ACHN (cell line): ENCODE measurements around the gene IRF2.

Experiments
- DNase-seq: peaks from one replicate; pipeline ENCODE4 v3.0.0-alpha.2; 2015
- in situ Hi-C: cut with HindIII; loops from 2 replicates; pipeline ENCODE4 v1.10.0; 2017; ENCODE audit warnings: low sequenced_read_pairs, low pct_ligation_motif_present, low pct_unique_long_range_greater_than_20kb

Gene IRF2

DNA sequence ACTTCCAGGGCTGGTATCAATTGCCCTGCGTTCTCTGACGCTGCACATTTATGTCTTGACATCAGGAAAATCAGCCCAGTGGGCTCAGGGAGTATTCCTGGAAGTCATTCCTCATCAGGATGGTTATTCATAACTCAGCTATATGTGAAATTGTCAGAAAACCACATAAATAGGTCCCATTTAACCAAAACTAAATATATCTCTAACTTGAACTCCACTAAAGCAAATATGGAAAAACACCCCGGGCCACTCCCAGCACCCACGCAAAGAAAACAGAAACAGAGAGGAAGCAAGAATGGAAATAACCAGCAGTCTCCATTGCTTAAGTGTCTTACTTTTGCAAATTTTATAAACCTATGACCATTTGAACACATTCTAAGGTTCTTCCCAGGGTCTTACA lies 112.0 kb downstream of the IRF2 start:
- in situ Hi-C loops, result no loop called here
- no peak for DNase-seq

DNA sequence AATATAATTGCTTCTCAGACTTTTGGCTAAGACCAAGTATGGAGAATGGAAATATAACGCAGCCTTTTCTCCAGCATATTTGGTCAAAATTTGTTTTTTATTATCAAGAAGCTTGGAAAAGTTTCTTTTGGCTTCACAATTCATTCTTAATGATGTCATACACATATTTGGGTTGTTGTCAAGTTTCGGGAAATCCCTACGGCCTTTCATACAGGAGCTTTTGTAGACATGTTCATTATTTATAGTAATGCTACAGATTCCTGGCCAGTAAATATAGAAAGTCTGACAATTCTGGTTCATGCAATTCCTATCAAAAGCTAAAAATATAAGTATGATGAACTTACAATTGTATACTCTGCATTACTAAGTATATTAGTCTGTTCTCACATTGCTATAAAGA lies 112.9 kb downstream of the IRF2 start:
- in situ Hi-C loops, result no loop called here
- DNase-seq, result no peak

DNA sequence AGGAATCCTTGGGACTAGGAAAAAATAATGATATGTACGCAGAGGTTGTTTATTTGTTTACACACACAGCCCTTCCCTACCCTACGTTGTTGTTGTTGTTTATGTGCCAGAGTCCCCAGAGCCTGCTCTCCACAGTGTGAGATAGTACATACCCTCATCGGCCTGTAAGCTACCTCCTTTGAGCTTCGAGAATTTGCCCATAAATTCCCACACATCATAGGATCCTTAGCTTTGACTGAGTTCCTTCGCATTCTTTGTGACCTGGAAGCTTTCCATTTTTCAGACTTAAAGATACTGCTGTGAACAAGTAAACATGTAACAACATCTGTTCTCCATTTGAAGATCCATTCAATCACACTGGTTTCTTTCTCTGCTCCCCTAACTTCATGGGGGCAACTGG lies 114.5 kb downstream of the IRF2 start:
- in situ Hi-C loops, result no loop called here
- DNase-seq, result no peak

DNA sequence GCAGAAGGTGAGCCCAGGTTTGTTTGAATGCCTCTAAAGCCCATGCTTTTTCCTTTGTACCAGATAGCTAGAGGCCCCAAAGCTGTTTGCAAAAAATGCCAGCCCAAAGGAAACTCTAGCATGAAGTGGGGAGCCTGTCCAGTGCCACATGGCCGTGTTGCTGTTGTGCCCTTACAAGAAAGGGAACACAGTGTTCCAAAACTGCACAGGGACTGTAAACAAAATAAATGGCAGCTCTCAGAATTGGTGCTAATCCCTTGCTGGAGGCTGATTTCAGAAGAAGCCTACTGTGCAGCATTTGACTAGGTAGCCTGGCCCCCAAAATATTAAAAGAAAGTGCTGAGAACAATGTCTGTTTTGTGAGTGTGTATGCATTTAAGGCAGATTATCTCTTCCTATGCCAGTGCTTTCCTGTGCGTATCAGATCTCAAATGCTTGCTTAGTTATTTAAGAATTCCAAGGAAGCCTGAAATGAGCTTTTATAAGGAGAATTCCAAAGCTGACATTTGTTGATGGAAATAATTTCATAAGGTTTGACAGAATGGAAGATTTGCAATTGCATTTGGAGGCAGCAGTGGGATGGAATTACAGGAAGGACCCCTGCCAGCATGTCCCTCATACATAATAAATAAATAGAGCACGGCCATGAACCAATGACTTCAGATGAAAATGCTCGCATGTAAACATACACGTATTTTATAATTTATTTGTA lies 115.7 kb downstream of the IRF2 start:
- in situ Hi-C loops, result no loop called here
- no peak for DNase-seq

DNA sequence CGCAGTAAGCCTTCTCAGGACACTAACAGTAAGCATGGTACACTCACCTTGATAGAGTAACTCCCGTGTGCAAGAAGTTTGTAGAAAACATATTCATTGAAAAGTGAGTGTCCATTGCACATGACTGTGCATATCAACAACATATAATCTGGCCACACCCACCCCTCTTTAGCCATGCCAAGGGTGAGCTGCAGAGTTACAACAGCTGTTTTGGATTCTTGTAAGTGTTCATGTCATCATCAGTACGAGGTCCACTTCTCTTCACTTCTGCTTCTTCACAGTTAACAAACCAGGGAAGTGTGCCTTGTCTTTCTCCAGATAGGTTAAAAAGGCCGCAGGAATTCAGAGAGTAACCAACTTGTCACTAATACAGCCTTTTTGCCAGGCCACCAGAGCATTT lies 116.6 kb downstream of the IRF2 start:
- DNase-seq, result no peak
- in situ Hi-C loops, result no loop called here

DNA sequence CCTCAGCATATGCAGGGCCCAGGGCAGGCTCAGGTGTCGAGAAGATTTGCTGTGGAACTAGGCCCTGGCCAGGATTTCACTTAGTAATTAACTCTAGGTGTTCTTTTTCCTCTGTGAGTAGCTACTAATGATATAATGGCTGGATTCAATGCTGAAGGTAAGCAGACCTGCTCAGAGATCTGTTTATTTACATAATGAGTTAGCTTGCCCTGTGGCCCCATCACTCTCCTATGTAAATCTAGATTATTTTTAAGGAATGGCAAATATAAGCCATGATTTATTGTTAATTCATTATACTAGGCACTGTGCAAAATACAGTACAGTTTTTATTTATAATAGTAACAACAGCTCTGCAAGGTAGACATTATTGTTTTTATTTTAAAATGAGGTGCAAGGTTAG lies 117.2 kb downstream of the IRF2 start:
- in situ Hi-C loops, result no loop called here
- no peak for DNase-seq

DNA sequence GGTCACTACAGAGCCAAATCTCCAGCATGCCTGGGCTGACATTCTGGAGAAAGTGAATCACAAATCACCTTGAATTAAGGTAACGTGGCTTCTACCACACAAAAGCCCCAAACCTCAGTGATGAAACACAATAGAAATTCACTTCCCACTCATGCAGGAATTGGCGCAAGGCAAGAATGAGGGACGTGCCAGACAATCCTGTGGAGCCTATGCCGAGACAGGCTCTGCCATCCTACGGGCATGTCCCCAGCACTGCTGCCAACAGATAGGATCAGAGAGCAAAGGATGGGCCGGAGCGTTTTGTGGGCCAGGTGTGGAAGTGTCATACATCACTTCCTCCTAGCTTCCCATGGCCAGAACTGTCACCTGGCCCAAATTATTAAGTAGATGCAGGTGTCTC lies 118.0 kb downstream of the IRF2 start:
- in situ Hi-C loops, result no loop called here
- DNase-seq, result no peak

DNA sequence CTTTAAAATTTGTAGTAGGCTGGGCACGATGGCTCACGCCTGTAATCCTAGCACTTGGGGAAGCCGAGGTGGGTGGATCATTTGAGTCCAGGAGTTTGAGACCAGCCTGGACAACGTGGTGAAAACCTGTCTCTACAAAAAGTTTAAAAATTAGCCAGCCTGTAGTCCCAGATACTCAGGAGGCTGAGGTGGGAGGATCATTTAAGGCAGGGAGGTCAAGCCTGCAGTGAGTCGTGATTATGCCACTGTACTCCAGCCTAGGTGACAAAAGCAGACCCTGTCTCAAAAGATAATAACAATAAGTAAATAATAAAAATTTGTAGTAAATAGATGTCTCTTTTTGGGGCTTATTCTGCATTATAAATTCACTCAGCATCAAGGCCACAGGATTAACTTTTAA lies 118.5 kb downstream of the IRF2 start:
- in situ Hi-C loops, result no loop called here

DNA sequence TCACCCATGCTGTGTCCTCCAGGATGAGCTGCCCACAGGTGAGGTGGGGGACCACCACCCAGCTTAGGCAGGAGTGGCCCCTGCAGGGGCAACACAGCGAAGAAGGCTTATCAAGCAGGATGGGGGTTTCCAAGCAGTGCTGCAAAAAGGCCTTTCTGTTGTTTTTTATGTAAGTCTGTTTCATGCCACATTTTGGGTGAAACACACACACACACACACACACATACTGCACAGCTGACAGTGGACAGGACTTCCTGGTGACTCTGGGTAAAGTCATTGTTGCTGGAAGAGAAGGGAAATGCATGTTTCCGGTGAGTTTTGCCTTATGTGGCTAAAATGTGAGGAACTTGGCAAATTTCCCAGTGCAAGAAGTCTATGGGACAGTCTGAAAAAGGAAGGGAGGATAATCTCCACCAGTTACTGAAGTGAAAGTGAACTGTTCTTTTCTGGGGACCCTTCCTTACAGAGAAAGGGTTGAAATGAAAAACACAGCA lies 119.2 kb downstream of the IRF2 start:
- in situ Hi-C loops, result no loop called here
- DNase-seq, result peak; percentile 40

More for the DNA sequence above, 118.5 kb downstream of the IRF2 start:
- DNase-seq, result no peak

DNA sequence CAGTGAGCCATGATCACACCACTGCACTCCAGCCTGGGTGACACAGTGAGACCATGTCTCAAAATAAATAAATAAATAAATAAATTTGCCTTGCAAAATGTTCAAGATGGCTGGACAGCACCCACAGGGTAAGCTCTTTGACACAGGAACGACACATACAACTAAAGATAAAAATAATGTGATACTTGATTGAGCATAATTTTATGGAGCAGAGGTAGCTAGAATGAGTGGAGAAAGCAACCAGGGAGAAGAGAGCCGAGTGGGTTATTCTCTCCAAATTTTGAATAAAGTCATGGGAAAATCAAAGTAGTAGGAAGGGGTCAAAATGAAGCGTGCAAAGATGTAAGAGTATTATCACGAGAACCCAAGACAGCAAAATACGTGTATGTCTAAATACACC lies 121.5 kb downstream of the IRF2 start:
- no peak for DNase-seq
- in situ Hi-C loops, result no loop called here

DNA sequence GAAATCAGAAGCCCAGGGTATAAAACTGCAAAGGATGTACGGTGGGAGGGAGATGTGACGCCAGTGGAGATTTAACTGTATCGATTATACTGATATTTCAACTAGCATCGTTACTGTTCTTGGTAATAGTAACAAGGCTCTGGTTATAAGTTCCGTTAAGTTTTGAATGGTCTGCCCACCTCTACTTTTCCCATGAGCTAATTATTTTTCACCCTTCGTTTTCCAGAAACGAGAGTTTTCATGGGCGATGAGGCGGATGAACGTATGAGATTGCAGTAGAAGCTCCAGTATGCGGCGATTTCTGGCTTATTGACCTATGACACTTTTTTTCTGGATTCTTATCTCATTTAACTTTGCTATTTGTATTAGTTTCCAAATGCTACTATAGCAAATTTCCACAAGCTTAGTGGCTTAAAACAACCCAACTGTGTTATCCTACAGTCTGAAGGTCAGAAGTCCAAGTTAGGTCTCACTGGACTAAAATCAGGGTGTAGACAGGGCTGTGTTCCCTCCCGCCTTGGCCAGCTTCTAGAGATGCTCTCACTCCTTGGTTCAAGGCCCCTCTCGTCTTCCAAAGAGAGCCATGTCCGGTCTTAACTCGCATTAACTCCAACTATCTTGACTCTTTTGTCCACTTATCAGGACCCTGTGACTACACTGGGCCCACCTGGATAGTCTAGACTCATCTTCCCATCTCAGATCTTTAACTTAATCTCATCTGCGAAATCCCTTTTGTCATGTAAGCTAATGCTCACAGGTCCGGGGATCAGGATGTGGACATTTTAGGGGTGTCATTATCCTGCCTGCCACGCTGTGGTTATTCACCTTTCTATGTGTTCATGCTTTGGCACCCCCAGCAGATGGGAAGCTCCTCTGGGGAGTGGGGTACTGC lies 122.5 kb downstream of the IRF2 start:
- in situ Hi-C loops, result no loop called here
- DNase-seq, result no peak

DNA sequence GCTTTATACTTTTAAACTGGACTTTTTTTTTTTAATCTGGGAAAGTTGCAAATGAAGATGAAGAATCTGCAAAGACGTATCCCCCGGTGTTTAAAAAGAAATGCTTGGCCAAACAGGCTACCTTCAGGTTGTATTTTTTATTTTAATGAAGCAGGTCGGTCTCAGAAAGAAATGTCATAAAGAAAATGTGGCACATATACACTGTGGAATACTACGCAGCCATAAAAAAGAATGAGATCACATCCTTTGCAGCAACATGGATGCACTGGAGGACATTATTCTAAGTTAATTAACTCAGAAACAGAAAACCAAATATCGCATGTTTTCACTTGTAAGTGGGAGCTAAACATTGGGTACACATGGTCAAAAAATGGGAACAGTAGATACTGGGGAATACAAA lies 123.4 kb downstream of the IRF2 start:
- in situ Hi-C loops, result no loop called here
- DNase-seq, result no peak

DNA sequence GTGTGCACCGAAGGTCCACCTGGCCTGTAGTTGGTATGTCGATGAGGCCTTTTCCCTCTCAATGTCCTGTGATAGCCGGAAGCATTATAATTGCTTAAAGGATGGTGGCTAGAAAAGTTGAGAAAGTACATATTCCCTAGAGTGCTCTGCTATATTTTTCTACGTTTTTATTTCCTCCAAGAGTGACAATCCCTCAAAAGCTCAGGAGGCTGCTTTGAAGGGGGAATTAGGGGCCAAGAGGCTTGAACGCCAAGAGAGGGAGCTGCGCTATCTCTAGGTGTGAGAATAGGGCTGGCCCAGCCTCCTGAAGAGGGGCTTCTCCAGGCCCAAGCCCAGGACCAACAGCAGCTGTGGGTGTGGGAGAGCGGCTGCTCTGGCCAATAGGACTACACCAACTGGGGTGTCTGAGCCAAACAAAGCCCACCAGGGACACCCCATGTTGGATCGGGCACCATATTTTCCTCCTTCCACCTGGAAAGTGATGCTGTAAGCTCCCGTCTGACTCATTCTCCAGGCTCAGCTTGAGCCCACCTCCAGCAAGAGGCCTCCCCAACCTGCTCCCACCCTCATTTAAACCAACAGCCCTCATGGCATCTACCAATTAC lies 124.0 kb downstream of the IRF2 start:
- DNase-seq, result no peak
- in situ Hi-C loops, result no loop called here

DNA sequence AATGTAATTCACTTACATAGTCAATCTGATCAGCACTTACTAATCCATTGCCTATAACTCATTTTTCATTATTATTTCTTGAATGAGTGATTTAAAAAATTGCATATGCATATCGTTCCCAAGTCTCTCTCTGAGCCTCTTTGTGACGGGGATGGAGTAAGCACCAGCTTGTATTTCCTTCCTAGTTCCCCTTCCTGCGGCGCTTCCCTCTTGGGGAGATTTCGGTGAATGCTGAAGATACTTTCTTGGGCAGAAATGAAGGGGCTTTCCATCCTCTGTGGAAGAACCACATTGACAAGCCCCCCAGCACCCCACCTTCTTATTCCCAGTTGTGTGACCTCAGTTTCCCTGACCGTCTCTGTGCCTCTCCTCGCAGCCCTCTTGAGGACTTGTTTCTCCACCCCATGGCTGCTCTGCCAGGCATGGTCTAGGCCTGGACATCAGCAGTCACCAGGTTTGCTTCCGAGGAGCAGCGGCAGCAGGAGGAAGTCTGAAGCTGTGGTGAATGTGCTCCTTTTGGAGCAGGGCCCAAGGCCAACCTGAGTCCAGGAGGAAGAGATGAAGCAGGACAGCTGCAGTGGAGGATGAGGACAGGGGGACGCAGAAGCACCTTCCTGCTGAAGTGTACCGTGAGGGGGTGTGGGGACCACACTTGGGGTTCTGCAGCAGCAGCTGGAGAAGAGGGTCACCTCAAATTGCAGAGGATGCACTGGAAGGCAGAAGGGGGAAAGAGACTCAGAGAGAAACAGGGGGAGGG lies 124.9 kb downstream of the IRF2 start:
- in situ Hi-C loops, result no loop called here
- DNase-seq, result no peak

DNA sequence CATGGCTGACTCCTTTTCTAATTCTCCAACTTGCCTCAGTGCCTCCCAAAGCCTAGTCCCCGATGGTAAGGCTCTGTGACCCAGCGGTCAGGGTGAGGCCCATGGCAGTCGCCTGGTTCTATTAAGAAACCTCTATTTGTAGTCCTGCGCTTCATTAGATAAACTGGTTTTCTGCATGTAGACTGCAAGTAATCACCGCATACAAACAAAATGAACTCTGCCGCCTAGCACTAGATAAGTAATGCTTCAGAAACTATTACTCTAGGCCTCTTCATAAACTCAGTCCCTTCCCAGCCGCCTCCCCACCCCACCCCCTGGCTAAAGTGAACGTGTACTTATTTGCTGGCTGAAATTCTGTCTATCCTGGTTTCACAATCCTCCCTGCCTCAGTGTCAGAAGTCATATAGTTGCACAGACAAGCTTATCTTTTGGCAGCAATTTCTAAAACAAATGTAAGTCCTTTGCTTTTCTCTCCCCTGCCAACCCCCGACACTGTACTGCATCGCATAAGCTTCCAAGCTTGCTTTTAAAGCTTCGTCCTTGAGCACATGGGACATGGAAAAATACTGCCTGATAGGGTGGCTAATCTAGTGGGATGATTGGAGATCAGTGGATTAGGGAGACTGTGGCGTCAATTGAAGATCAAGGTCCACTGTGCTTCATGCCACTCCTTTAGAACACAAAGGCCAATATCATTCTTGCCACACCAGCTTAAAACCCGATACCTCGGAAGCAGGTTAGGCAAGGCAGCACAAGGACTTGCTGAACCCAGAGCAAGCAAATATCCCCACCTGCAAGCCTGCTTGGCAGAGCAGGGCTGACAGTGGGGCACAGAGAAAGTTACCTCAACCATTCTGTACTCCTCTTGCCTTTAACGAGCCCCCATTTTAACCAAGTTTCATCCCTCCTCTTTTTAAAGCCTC lies 125.8 kb downstream of the IRF2 start:
- in situ Hi-C loops, result no loop called here
- DNase-seq, result no peak

DNA sequence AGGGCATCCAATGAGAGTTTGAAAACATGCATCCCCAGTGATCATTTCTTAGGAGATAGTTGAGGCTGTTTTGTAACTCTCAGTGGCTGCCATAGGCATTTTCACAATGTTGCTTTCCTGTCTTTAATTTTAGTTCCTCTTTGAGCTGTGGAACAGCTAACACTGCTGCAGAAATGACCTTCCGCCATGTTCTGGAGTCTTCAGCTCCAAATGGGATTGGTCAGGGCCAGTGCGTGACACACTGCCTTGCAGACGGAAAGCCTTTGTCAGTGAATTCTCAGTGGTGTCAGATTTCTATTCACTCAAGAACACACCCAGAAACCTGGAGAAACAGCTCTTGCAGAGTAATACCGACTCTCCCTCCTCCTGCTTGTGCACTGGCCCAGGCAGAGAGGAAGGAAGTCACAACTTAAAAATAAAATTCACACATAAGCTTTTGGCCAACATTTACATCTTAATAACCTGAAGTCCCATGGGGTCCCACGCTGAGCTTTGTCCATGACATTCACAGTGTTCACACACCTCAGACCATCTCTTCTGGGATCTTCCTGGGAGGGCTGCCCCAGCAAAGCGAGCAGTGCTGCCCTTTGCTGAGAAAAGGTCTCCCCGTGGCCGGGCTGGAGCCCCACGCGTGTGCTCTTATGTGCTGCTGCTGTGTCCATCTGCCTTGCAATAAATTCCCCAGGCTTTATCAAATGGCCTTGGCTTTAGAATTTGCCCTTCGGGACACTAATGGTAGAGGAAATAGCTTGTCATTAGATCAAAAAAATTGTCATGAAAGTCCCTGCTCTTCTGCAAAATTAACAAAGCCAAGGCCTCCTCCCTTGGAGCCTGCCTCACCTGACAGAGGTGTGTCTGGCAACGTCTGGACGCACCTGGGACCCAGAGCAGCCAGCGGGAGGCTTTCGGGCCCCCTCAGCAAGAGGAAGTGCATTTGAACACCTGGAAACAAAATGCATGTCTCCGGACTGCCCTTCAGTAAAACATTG lies 126.8 kb downstream of the IRF2 start:
- no peak for DNase-seq
- in situ Hi-C loops, result no loop called here

DNA sequence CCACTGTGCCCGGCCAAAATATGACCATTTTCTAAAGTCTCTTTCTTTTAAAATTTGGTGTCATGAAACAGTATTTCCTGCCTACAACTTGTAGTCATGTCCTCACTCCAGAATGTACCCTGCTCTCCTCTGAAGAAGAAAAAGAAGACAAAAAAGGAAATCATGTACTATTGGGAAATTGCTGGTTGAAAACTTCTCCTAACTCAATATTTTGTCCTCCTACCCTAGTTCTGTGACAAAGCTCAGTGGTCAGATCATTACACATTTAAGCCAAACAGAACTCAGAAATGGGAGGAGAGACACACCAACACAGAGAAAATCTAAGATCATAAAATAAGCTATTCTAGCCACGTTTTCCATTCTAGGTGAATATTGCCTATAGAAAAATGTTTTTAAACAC lies 127.7 kb downstream of the IRF2 start:
- in situ Hi-C loops, result no loop called here
- no peak for DNase-seq
